Spleen (tissue), 11 donors: ENCODE results near the gene ARL15. TPM values are rescaled to one million over a fixed set of nuclear protein-coding genes. Genes with fewer than 3 reads are reported as not detected.

Experiments used
- DNase-seq: peaks from one replicate; pipeline ENCODE4 v3.0.0-alpha.2; 2020
- H3K27ac ChIP-seq, 8 donors: fragments of 200-600 bp; sonication (generic) in 7 of 8; 1 replicate in 4 of 8; 2 replicates in 4 of 8; pipeline versions ENCODE4 v1.5.0 to v1.8.0; 2016 to 2021; ENCODE audit warnings: inconsistent platforms in 4 of 8, mild to moderate bottlenecking in 4 of 8, moderate library complexity in 1 of 8
- H3K27me3 ChIP-seq, 7 donors: fragments of 200-600 bp; sonication (generic) in 6 of 7; replicated peaks in 1 of 7; 1 replicate in 4 of 7; 2 replicates in 3 of 7; pipeline versions ENCODE4 v1.5.0 to v1.8.0; 2016 to 2021; ENCODE audit warnings: inconsistent platforms in 3 of 7, mild to moderate bottlenecking in 1 of 7
- H3K36me3 ChIP-seq, 6 donors: fragments of 200-600 bp; sonication (generic) in 5 of 6; 1 replicate in 4 of 6; 2 replicates in 2 of 6; pipeline versions ENCODE4 v1.5.0 to v1.8.0; 2016 to 2021; ENCODE audit warnings: inconsistent platforms in 2 of 6
- H3K4me1 ChIP-seq, 6 donors: fragments of 200-600 bp; sonication (generic) in 5 of 6; 1 replicate in 3 of 6; 2 replicates in 3 of 6; pipeline versions ENCODE4 v1.5.0 to v1.8.0; 2016 to 2021; ENCODE audit warnings: inconsistent platforms in 3 of 6
- H3K4me3 ChIP-seq, 8 donors: fragments of 200-600 bp; sonication (generic) in 7 of 8; 1 replicate in 4 of 8; 2 replicates in 4 of 8; pipeline versions ENCODE4 v1.5.0 to v1.8.0; 2016 to 2021; ENCODE audit warnings: inconsistent platforms in 4 of 8, mild to moderate bottlenecking in 4 of 8, moderate library complexity in 2 of 8
- H3K9me3 ChIP-seq, 8 donors: fragments of 200-600 bp; sonication (generic) in 7 of 8; 1 replicate in 4 of 8; 2 replicates in 4 of 8; pipeline versions ENCODE4 v1.5.0 to v1.8.0; 2016 to 2021; ENCODE audit warnings: inconsistent platforms in 4 of 8
- POLR2A ChIP-seq, 3 donors: fragments of 450-650 bp; IDR thresholded peaks; one replicate each; pipeline ENCODE4 v1.5.1; 2017; ENCODE audit warnings: antibody characterized with exemption in 3 of 3, mild to moderate bottlenecking in 1 of 3
- POLR2AphosphoS5 ChIP-seq, 3 donors: sonication (generic); formaldehyde crosslinking; IDR thresholded peaks; one replicate each; pipeline ENCODE4 v1.5.1; 2017; ENCODE audit warnings: antibody characterized with exemption in 3 of 3
- WGBS, 5 donors: extraction: QIAGEN DNeasy Blood & Tissue Kit in 3 of 5; methylation state at CpG; one replicate each; pipeline versions ENCODE4 v1.1.5 to v1.1.7; 2013 to 2018; 5-methylcytosine and 5-hydroxymethylcytosine counted together
- intact Hi-C: fragments of 100-400 bp; cut with DNase I; formaldehyde crosslinking; loops from one replicate; pipeline ENCODE4 v1.15.0; 2023; ENCODE audit warnings: low total_unique reads
- polyA plus RNA-seq, 3 donors: library from polyadenylated mRNA; stranded (reverse); fragments of 200-250 nt; gene quantifications; one replicate each; pipeline ENCODE4 v1.2.1, GENCODE V29; 2013
- total RNA-seq, 7 donors: library from RNA; depleted of rRNA in 3 of 7; stranded (reverse); fragments of >200 nt in 3 of 7; fragmentation: NEBNext Ultra II Directional in 4 of 7; extraction: Animal tissue kit (Norgen Biotek cat#: 25700) in 4 of 7; gene quantifications; one replicate each; pipeline versions ENCODE4 v1.1.0 to v1.2.1, GENCODE V29; 2016 to 2021
- TF ChIP-seq, protein P1 (sequence below), 11 experiments: fragments of 200-600 bp in 7 of 11; fragments of 450-650 bp in 4 of 11; sonication (generic) in 4 of 11; IDR thresholded peaks in 8 of 11; conservative IDR thresholded peaks in 3 of 11; 1 replicate in 7 of 11; 2 replicates in 4 of 11; pipeline versions ENCODE4 v1.4.0 to v1.8.0; 2016 to 2021; ENCODE audit warnings: antibody characterized with exemption in 11 of 11, inconsistent platforms in 4 of 11, mild to moderate bottlenecking in 1 of 11
- donor health status: healthy with polysubstance abuse.
- donor health status: DM: no; HTN: no; CAD: no; lungs with moderate emphysema.
- donor health status: DM: no; HTN: no; CAD: no.
- donor health status: Bipolar disorder and iron deficiency.
- donor health status: healthy.
- donor health status: DM: no; HTN: no; CAD: no.
- donor health status: DM: yes; HTN: yes; CAD: no.

The ARL15 gene
- total and polyA plus RNA-seq, 10 donors: 6.3 to 70.2 (median 37.1) TPM

DNA sequence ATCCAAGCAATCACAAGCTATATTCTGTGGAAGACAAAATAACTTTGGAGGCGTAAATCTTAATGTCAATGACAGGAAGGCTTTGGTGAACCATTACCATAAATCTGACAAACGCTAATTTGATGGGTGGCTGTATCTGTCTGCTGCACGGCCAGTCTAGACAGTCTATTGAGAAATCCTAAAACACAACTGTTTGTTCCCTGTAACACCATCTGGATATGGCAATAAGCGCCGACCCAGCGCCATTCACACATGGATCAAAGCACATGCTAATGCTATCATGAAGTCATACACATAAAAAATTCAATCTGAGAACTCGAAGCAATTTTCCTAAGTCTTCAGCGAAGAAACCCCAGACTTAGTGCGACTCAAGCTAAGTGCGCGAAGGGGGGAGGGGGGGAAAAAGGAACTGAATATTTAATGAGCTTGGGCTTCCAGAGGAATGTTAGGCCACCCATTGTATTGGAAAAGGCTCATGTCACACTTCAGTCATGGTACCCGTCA lies 95.1 kb downstream of the ARL15 start:
- WGBS, 5 donors: 75 to 82% (median 77%) methylated on average over 12 of the region's 12 CpGs

DNA sequence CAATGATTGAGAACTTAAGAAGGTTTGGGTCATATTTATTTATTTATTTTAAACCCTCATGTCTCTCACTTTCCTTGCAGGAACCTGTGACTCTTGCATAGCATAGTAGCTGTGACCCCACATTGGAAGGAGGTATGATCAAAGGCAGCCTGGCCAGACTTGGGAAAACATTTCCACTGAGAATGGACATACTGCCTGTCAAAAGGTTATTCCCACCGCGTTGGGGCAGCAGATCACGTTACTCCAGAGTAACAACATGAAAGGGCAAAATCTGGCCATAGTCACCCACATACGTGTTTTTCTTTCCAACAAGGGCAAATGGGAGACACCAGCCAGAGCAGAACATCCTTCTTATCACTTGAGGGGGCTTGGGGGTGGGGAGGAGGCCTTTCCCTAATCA lies 95.7 kb downstream of the ARL15 start:
- intact Hi-C loops: loop anchor here (5.0 to 10.0 kb wide), 2 partner anchors 737 to 950 kb away; no protein-coding TSS in a partner anchor
- Histone ChIP-seq H3K27ac (no peak overlapping the region), H3K4me3 (no peak overlapping the region), H3K36me3 (no peaks in the 10 kb centered on the region), H3K27me3 (no peaks in the 10 kb centered on the region), H3K4me1 (peaks cover 0 to 16% (median 0%) of the 10 kb centered on the region in 6 donors), H3K9me3 (no peaks in the 10 kb centered on the region)
- DNase-seq: no peak
- TF ChIP-seq, protein P1, sequence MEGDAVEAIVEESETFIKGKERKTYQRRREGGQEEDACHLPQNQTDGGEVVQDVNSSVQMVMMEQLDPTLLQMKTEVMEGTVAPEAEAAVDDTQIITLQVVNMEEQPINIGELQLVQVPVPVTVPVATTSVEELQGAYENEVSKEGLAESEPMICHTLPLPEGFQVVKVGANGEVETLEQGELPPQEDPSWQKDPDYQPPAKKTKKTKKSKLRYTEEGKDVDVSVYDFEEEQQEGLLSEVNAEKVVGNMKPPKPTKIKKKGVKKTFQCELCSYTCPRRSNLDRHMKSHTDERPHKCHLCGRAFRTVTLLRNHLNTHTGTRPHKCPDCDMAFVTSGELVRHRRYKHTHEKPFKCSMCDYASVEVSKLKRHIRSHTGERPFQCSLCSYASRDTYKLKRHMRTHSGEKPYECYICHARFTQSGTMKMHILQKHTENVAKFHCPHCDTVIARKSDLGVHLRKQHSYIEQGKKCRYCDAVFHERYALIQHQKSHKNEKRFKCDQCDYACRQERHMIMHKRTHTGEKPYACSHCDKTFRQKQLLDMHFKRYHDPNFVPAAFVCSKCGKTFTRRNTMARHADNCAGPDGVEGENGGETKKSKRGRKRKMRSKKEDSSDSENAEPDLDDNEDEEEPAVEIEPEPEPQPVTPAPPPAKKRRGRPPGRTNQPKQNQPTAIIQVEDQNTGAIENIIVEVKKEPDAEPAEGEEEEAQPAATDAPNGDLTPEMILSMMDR (IDR thresholded peaks at IDR 0.05 in 8 of 11, conservative IDR thresholded peaks at IDR 0.05 in 3 of 11): no peak
- TF ChIP-seq POLR2AphosphoS5 (IDR thresholded peaks at IDR 0.05) (no peak), POLR2A (IDR thresholded peaks at IDR 0.05) (no peak)
- 82 to 96% (median 93%) methylated on average over 4 of the region's 4 CpGs for WGBS, 5 donors

More for the DNA sequence above, 95.1 kb downstream of the ARL15 start:
- no peak for DNase-seq
- intact Hi-C loops: loop anchor here (5.0 to 10.0 kb wide), 2 partner anchors 738 to 950 kb away; no protein-coding TSS in a partner anchor
- H3K36me3 ChIP-seq: no peaks in the 10 kb centered on the region
- H3K27ac ChIP-seq: no peak overlapping the region
- H3K9me3 ChIP-seq: no peaks in the 10 kb centered on the region
- H3K4me3 ChIP-seq: no peak overlapping the region
- H3K4me1 ChIP-seq: peaks cover 0 to 16% (median 0%) of the 10 kb centered on the region in 6 donors
- H3K27me3 ChIP-seq: no peaks in the 10 kb centered on the region
- TF ChIP-seq, protein P1 (IDR thresholded peaks at IDR 0.05 in 8 of 11, conservative IDR thresholded peaks at IDR 0.05 in 3 of 11): no peak
- no peak for TF ChIP-seq POLR2AphosphoS5 (IDR thresholded peaks at IDR 0.05)
- no peak for TF ChIP-seq POLR2A (IDR thresholded peaks at IDR 0.05)

DNA sequence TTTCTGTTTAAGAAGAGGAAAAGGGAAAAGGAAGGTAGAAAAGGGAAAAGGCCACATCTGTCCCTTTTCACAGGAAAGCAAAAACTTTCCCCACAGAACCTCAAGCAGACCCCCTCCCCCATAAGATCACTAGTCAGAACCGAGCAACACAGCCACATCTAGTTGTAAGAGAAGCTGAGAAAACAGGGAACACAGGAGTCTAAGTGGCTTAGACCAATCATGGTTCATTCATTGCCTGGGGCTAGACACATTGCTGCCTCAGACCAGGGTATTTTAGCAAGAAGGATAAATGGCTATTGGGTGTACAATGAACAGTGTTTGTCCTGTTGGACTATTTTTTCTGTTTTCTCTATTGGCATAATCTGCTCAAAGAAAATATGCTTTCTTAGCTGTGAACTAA lies 98.0 kb downstream of the ARL15 start:
- Histone ChIP-seq H3K27me3 (no peaks in the 10 kb centered on the region), H3K27ac (no peak overlapping the region), H3K4me3 (no peak overlapping the region), H3K4me1 (peaks cover 0 to 22% (median 0%) of the 10 kb centered on the region in 6 donors), H3K9me3 (no peaks in the 10 kb centered on the region), H3K36me3 (no peaks in the 10 kb centered on the region)
- no peak for DNase-seq
- 76 to 91% (median 88%) methylated on average over 1 of the region's 1 CpG for WGBS, 5 donors
- no peak for TF ChIP-seq POLR2A (IDR thresholded peaks at IDR 0.05)
- TF ChIP-seq, protein P1 (IDR thresholded peaks at IDR 0.05 in 8 of 11, conservative IDR thresholded peaks at IDR 0.05 in 3 of 11): no peak
- intact Hi-C loops: loop anchor here (10.0 kb wide), 1 partner anchor 948 kb away; no protein-coding TSS in a partner anchor

DNA sequence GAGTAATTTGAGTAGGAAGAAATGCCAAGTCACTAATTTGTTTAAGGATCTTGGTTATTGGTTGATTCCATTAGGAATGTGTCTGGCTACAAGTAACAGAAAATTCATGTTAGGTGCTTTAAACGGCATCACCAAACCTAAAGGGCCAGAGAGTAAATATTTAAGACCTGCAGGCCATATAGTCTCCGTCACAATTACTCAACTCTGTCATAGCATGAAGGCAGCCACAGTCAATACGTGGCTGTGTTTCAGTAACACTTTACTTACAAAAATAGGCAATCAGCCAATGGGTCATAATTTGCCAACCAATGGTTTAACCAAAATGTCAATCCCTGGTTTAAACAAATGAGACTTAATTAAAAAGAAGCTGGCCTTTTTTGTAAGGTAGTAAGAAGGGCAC lies 98.5 kb downstream of the ARL15 start:
- WGBS, 5 donors: 65 to 89% (median 84%) methylated on average over 3 of the region's 3 CpGs
- no peak overlapping the region for H3K4me3 ChIP-seq
- peaks cover 0 to 26% (median 0%) of the 10 kb centered on the region in 6 donors for H3K4me1 ChIP-seq
- no peak for DNase-seq
- H3K27ac ChIP-seq: no peak overlapping the region
- TF ChIP-seq POLR2AphosphoS5 (IDR thresholded peaks at IDR 0.05) (no peak), POLR2A (IDR thresholded peaks at IDR 0.05) (no peak)
- TF ChIP-seq, protein P1 (IDR thresholded peaks at IDR 0.05 in 8 of 11, conservative IDR thresholded peaks at IDR 0.05 in 3 of 11): no peak
- H3K27me3 ChIP-seq: no peaks in the 10 kb centered on the region
- intact Hi-C loops: loop anchor here (10.0 kb wide), 1 partner anchor 947 kb away; no protein-coding TSS in a partner anchor
- H3K9me3 ChIP-seq: no peaks in the 10 kb centered on the region
- no peaks in the 10 kb centered on the region for H3K36me3 ChIP-seq
